SK-MEL-5 (cell line): Measurements from ENCODE around the gene SHISA9. TPM values are rescaled to one million over a fixed set of nuclear protein-coding genes. Genes with fewer than 3 reads are reported as not detected.
A peak's percentile ranks its signal among the peaks of the same experiment; 100 is the strongest.
"Not testable (repeated sequence)": the region's sequence is repeated elsewhere in the genome, so short reads cannot be mapped to it uniquely, and the experiment has no call there.

Experiments used
- DNase-seq: peaks from one replicate; pipeline ENCODE4 v3.0.0-alpha.2; 2016; ENCODE audit warnings: low read depth, low spot score
- in situ Hi-C: cut with HindIII; loops from 2 replicates; pipeline ENCODE4 v1.10.0; 2016; ENCODE audit warnings: low sequenced_read_pairs, high pct_unique_total_duplicates, low pct_unique_long_range_greater_than_20kb
- polyA plus RNA-seq, 2 experiments: library from polyadenylated mRNA; depleted of rRNA; stranded (reverse); fragments of >200 nt; gene quantifications; 2 replicates each; pipeline ENCODE4 v1.2.3, GENCODE V29; 2015
- total RNA-seq: library from RNA; depleted of rRNA; stranded (reverse); fragments of >200 nt; shearing (Covaris generic); gene quantifications from 2 replicates; pipeline ENCODE4 v1.2.3, GENCODE V29; 2014; rRNA removed

SHISA9 gene
- total RNA-seq, result 0.35 and 0.37 TPM in 2 replicates
- 3.0 and 7.9 TPM in 2 replicates for polyA plus RNA-seq (2015; cell fraction: cytosol; rRNA removed)
- 1.5 and 4.3 TPM in 2 replicates for polyA plus RNA-seq (2015; cell fraction: nucleus; rRNA removed)

- no peak for DNase-seq
- in situ Hi-C loops, result no loop called here
These were observed at the start of gene SHISA9 for GRCh38 chr16:12901597-12902461. Gene SHISA9, plus strand, starts transcription at chr16:12901598.

- DNase-seq, result no peak
- in situ Hi-C loops, result no loop called here
These were observed 47.4 kb upstream of the SHISA9 start for GRCh38 chr16:12853972-12854371.

- DNase-seq, in situ Hi-C loops: not testable (repeated sequence)
These were observed 44.0 kb upstream of the SHISA9 start for GRCh38 chr16:12857435-12857834.

GRCh38 chr16:12862327-12862726, 39.1 kb upstream of the SHISA9 start:
- DNase-seq, result no peak
- in situ Hi-C loops, result no loop called here

- no peak for DNase-seq
- in situ Hi-C loops, result no loop called here
These were observed 38.5 kb upstream of the SHISA9 start for GRCh38 chr16:12862941-12863340.

- in situ Hi-C loops, result no loop called here
- no peak for DNase-seq
These were observed 34.3 kb upstream of the SHISA9 start for GRCh38 chr16:12866981-12867551.

GRCh38 chr16:12868169-12868568, 33.2 kb upstream of the SHISA9 start:
- no peak for DNase-seq
- in situ Hi-C loops, result no loop called here

GRCh38 chr16:12868788-12869187, 32.6 kb upstream of the SHISA9 start:
- in situ Hi-C loops, result no loop called here
- DNase-seq, result no peak

- in situ Hi-C loops, result no loop called here
- no peak for DNase-seq
These were observed 31.5 kb upstream of the SHISA9 start for GRCh38 chr16:12869698-12870427.

- in situ Hi-C loops, result no loop called here
- DNase-seq, result no peak
These were observed 29.6 kb upstream of the SHISA9 start for GRCh38 chr16:12871784-12872183.

- in situ Hi-C loops, result no loop called here
- no peak for DNase-seq
These were observed 27.2 kb upstream of the SHISA9 start for GRCh38 chr16:12874186-12874585.

- in situ Hi-C loops, result no loop called here
- no peak for DNase-seq
These were observed 24.6 kb upstream of the SHISA9 start for GRCh38 chr16:12876778-12877177.

GRCh38 chr16:12878973-12879372, 22.4 kb upstream of the SHISA9 start:
- in situ Hi-C loops, result no loop called here
- DNase-seq, result no peak

GRCh38 chr16:12879812-12880211, 21.6 kb upstream of the SHISA9 start:
- in situ Hi-C loops, result no loop called here
- DNase-seq, result peak; percentile 4

- DNase-seq, result no peak
- in situ Hi-C loops, result no loop called here
These were observed 20.2 kb upstream of the SHISA9 start for GRCh38 chr16:12881182-12881581.

- no peak for DNase-seq
- in situ Hi-C loops, result no loop called here
These were observed 19.7 kb upstream of the SHISA9 start for GRCh38 chr16:12881740-12882139.

GRCh38 chr16:12885742-12886141, 15.7 kb upstream of the SHISA9 start:
- no peak for DNase-seq
- in situ Hi-C loops, result no loop called here

- in situ Hi-C loops, result no loop called here
- DNase-seq, result no peak
These were observed 9.6 kb upstream of the SHISA9 start for GRCh38 chr16:12891836-12892235.
